CD4-positive, CD25-positive, alpha-beta regulatory T cell (primary cell): ENCODE data around the gene CBLC. TPM values are rescaled to one million over a fixed set of nuclear protein-coding genes. Genes with fewer than 3 reads are reported as not detected.
"Not testable (repeated sequence)": the region's sequence is repeated elsewhere in the genome, so short reads cannot be mapped to it uniquely, and the experiment has no call there.

Source experiments
- ATAC-seq, 2 donors: fragments of 150-1000 bp; cut with Tn5 transposase; one replicate each; pipeline ENCODE4 v1.10.0; 2021; ENCODE audit warnings: low read depth in 2 of 2, moderate number of reproducible peaks in 2 of 2, moderate library complexity in 1 of 2
- DNase-seq, 3 donors: peaks; one replicate each; pipeline versions ENCODE4 v3.0.0 to v3.0.0-alpha.2; 2012 to 2022; ENCODE audit warnings: mixed read lengths in 1 of 3
- H3K27ac ChIP-seq: one replicate; pipeline ENCODE4 v1.7.0; 2013; ENCODE audit warnings: mild to moderate bottlenecking, low read length; ENCODE audit not compliant: insufficient read depth, poor library complexity, severe bottlenecking
- H3K27me3 ChIP-seq: one replicate; pipeline ENCODE4 v1.7.0; 2013; ENCODE audit warnings: low read length; ENCODE audit not compliant: control insufficient read depth, insufficient read depth
- H3K36me3 ChIP-seq: one replicate; pipeline ENCODE4 v1.7.0; 2013; ENCODE audit warnings: mild to moderate bottlenecking, low read length, moderate library complexity; ENCODE audit not compliant: control insufficient read depth, insufficient read depth
- H3K4me1 ChIP-seq: 2 replicates; pipeline ENCODE4 v1.7.0; 2013; ENCODE audit warnings: mild to moderate bottlenecking, low read length; ENCODE audit not compliant: insufficient read depth, control insufficient read depth, poor library complexity, severe bottlenecking
- H3K4me3 ChIP-seq: one replicate; pipeline ENCODE4 v1.7.0; 2013; ENCODE audit warnings: low read depth, mild to moderate bottlenecking, low read length, moderate library complexity
- H3K9me3 ChIP-seq, 2 experiments: 1 replicate in 1 of 2; 2 replicates in 1 of 2; pipeline ENCODE4 v1.7.0; 2013; ENCODE audit warnings: low read length in 2 of 2, mild to moderate bottlenecking in 1 of 2, moderate library complexity in 1 of 2; ENCODE audit not compliant: control insufficient read depth in 2 of 2
- H3K27ac Mint-ChIP-seq, 3 donors: one replicate each; pipeline ENCODE4 v1.8.0; 2020 to 2022; ENCODE audit warnings: mild to moderate bottlenecking in 3 of 3, mixed read lengths in 3 of 3, moderate library complexity in 2 of 3
- H3K27me3 Mint-ChIP-seq: one replicate; pipeline ENCODE4 v1.8.0; 2022; ENCODE audit warnings: mild to moderate bottlenecking, mixed read lengths
- H3K36me3 Mint-ChIP-seq: one replicate; pipeline ENCODE4 v1.8.0; 2020; ENCODE audit warnings: mixed read lengths
- H3K4me1 Mint-ChIP-seq, 4 donors: one replicate each; pipeline ENCODE4 v1.8.0; 2020 to 2022; ENCODE audit warnings: mixed read lengths in 4 of 4, mild to moderate bottlenecking in 1 of 4
- H3K4me3 Mint-ChIP-seq, 4 donors: one replicate each; pipeline ENCODE4 v1.8.0; 2020 to 2022; ENCODE audit warnings: mild to moderate bottlenecking in 4 of 4, mixed read lengths in 4 of 4, moderate library complexity in 3 of 4
- H3K9me3 Mint-ChIP-seq, 7 donors: one replicate each; pipeline ENCODE4 v1.8.0; 2020 to 2022; ENCODE audit warnings: mixed read lengths in 7 of 7, mild to moderate bottlenecking in 3 of 7, moderate library complexity in 2 of 7
- polyA plus RNA-seq, 4 donors: library from polyadenylated mRNA; unstranded; fragments of 300-500 nt; fragmentation: Illumina TruSeq; gene quantifications; one replicate each; pipeline ENCODE4 v1.2.3, GENCODE V29; 2021
- total RNA-seq: library from RNA; stranded (reverse); gene quantifications from one replicate; pipeline ENCODE4 v1.2.3, GENCODE V29; 2022

The CBLC gene
- total and polyA plus RNA-seq, 5 donors from 2014 or later, result not detected

- H3K9me3 Mint-ChIP-seq, result peaks cover 0 to 2% (median 0%) of the 10 kb centered on the region in 7 donors
- H3K27me3 Mint-ChIP-seq, result peaks cover 15% of the 10 kb centered on the region
- Histone ChIP-seq H3K36me3 (no peaks in the 10 kb centered on the region), H3K9me3 (no peaks in the 10 kb centered on the region), H3K27ac (no peak overlapping the region), H3K4me3 (no peak overlapping the region), H3K27me3 (no peaks in the 10 kb centered on the region), H3K4me1 (no peaks in the 10 kb centered on the region)
- ATAC-seq, result no peak
- no peak for DNase-seq
- H3K4me3 Mint-ChIP-seq, result no peak overlapping the region
- no peaks in the 10 kb centered on the region for H3K4me1 Mint-ChIP-seq
- no peak overlapping the region for H3K27ac Mint-ChIP-seq
- H3K36me3 Mint-ChIP-seq, result no peaks in the 10 kb centered on the region
Measured at GRCh38 chr19:44822177-44822576, 44.5 kb downstream of the CBLC start.

GRCh38 chr19:44822670-44823372 is 45.1 kb downstream of the CBLC start:
- DNase-seq (no peak), ATAC-seq (no peak)
- no peak overlapping the region for H3K27ac Mint-ChIP-seq
- H3K27me3 Mint-ChIP-seq, result peaks cover 15% of the 10 kb centered on the region
- no peak overlapping the region for H3K4me3 ChIP-seq
- H3K4me1 ChIP-seq, result no peaks in the 10 kb centered on the region
- H3K36me3 ChIP-seq, result no peaks in the 10 kb centered on the region
- H3K9me3 ChIP-seq, result no peaks in the 10 kb centered on the region
- peaks cover 0 to 1% (median 0%) of the 10 kb centered on the region in 7 donors for H3K9me3 Mint-ChIP-seq
- H3K36me3 Mint-ChIP-seq, result no peaks in the 10 kb centered on the region
- no peaks in the 10 kb centered on the region for H3K27me3 ChIP-seq
- no peaks in the 10 kb centered on the region for H3K4me1 Mint-ChIP-seq
- H3K27ac ChIP-seq, result no peak overlapping the region
- no peak overlapping the region for H3K4me3 Mint-ChIP-seq

GRCh38 chr19:44823373-44823698 is 45.6 kb downstream of the CBLC start:
- H3K36me3 ChIP-seq, result no peaks in the 10 kb centered on the region
- no peaks in the 10 kb centered on the region for H3K9me3 Mint-ChIP-seq
- H3K27me3 Mint-ChIP-seq, result peaks cover 15% of the 10 kb centered on the region

GRCh38 chr19:44824761-44825160 is 47.1 kb downstream of the CBLC start:
- H3K9me3 Mint-ChIP-seq, result peaks cover 0 to 1% (median 0%) of the 10 kb centered on the region in 7 donors
- peaks cover 15% of the 10 kb centered on the region for H3K27me3 Mint-ChIP-seq
- no peaks in the 10 kb centered on the region for H3K27me3 ChIP-seq
- no peaks in the 10 kb centered on the region for H3K4me1 Mint-ChIP-seq
- no peaks in the 10 kb centered on the region for H3K36me3 Mint-ChIP-seq
- no peak overlapping the region for H3K4me3 Mint-ChIP-seq
- no peak overlapping the region for H3K27ac ChIP-seq
- ATAC-seq, result no peak
- no peaks in the 10 kb centered on the region for H3K9me3 ChIP-seq
- no peaks in the 10 kb centered on the region for H3K4me1 ChIP-seq
- no peak for DNase-seq
- no peaks in the 10 kb centered on the region for H3K36me3 ChIP-seq
- H3K4me3 ChIP-seq, result no peak overlapping the region
- H3K27ac Mint-ChIP-seq, result no peak overlapping the region

More at GRCh38 chr19:44823373-44823698, 45.6 kb downstream of the CBLC start:
- Histone ChIP-seq H3K9me3 (no peaks in the 10 kb centered on the region), H3K4me3 (no peak overlapping the region), H3K27ac (no peak overlapping the region), H3K27me3 (no peaks in the 10 kb centered on the region), H3K4me1 (no peaks in the 10 kb centered on the region)
- ATAC-seq (no peak), DNase-seq (no peak)
- Mint-ChIP-seq H3K36me3 (no peaks in the 10 kb centered on the region), H3K27ac (no peak overlapping the region), H3K4me3 (no peak overlapping the region), H3K4me1 (no peaks in the 10 kb centered on the region)

GRCh38 chr19:44832875-44833274 is 55.2 kb downstream of the CBLC start:
- not testable (repeated sequence) for H3K4me1 ChIP-seq, ATAC-seq, H3K27ac Mint-ChIP-seq, H3K4me1 Mint-ChIP-seq, H3K4me3 ChIP-seq, H3K4me3 Mint-ChIP-seq, H3K36me3 Mint-ChIP-seq, H3K36me3 ChIP-seq, H3K27ac ChIP-seq, H3K27me3 ChIP-seq, H3K9me3 ChIP-seq, H3K9me3 Mint-ChIP-seq, DNase-seq, H3K27me3 Mint-ChIP-seq

- not testable (repeated sequence) for ATAC-seq, H3K27me3 Mint-ChIP-seq, H3K36me3 Mint-ChIP-seq
Measured at GRCh38 chr19:44834399-44834798, 56.7 kb downstream of the CBLC start.

GRCh38 chr19:44839276-44839675 is 61.6 kb downstream of the CBLC start:
- Histone ChIP-seq H3K4me3 (no peak overlapping the region), H3K36me3 (no peaks in the 10 kb centered on the region), H3K27ac (no peak overlapping the region), H3K4me1 (no peaks in the 10 kb centered on the region), H3K9me3 (no peaks in the 10 kb centered on the region), H3K27me3 (no peaks in the 10 kb centered on the region)
- H3K27ac Mint-ChIP-seq, result no peak overlapping the region
- no peak overlapping the region for H3K4me3 Mint-ChIP-seq
- H3K9me3 Mint-ChIP-seq, result peaks cover 0 to 4% (median 0%) of the 10 kb centered on the region in 7 donors
- H3K27me3 Mint-ChIP-seq, result peaks cover 8% of the 10 kb centered on the region
- no peak for ATAC-seq
- H3K36me3 Mint-ChIP-seq, result no peaks in the 10 kb centered on the region
- no peaks in the 10 kb centered on the region for H3K4me1 Mint-ChIP-seq
- DNase-seq, result no peak

More at GRCh38 chr19:44834399-44834798, 56.7 kb downstream of the CBLC start:
- not testable (repeated sequence) for H3K9me3 ChIP-seq, H3K4me1 ChIP-seq, H3K4me1 Mint-ChIP-seq, H3K27me3 ChIP-seq, H3K9me3 Mint-ChIP-seq, DNase-seq, H3K27ac Mint-ChIP-seq, H3K4me3 ChIP-seq, H3K27ac ChIP-seq, H3K4me3 Mint-ChIP-seq, H3K36me3 ChIP-seq

GRCh38 chr19:44840811-44841210 is 63.1 kb downstream of the CBLC start:
- Histone ChIP-seq H3K27ac (no peak overlapping the region), H3K4me3 (no peak overlapping the region), H3K4me1 (peaks cover 14% of the 10 kb centered on the region), H3K27me3 (peaks cover 2% of the 10 kb centered on the region), H3K36me3 (no peaks in the 10 kb centered on the region), H3K9me3 (no peaks in the 10 kb centered on the region)
- peaks cover 4% of the 10 kb centered on the region for H3K36me3 Mint-ChIP-seq
- H3K27ac Mint-ChIP-seq, result no peak overlapping the region
- peaks cover 12% of the 10 kb centered on the region for H3K27me3 Mint-ChIP-seq
- DNase-seq (no peak), ATAC-seq (no peak)
- H3K9me3 Mint-ChIP-seq, result peaks cover 0 to 3% (median 0%) of the 10 kb centered on the region in 7 donors
- H3K4me1 Mint-ChIP-seq, result peaks cover 7 to 10% (median 7%) of the 10 kb centered on the region in 4 donors
- no peak overlapping the region for H3K4me3 Mint-ChIP-seq
